HCT116 (cell line): ENCODE data around the gene TRIL. TPM values are rescaled to one million over a fixed set of nuclear protein-coding genes. Genes with fewer than 3 reads are reported as not detected.
A peak's percentile ranks its signal among the peaks of the same experiment; 100 is the strongest.

Experiments
- ATAC-seq: fragments of 200-7000 bp; cut with Tn5 transposase; 2 replicates; pipeline ENCODE4 v1.9.1; 2020; ENCODE audit warnings: mild to moderate bottlenecking, moderate library complexity
- BruUV-seq: library from RNA; stranded (reverse); fragments of 400-500 nt; replicated peaks from 2 replicates; lab custom pipeline; 2021; lab: Mats Ljungman, UMichigan
- CTCF ChIA-PET: fragments of 300-600 bp; sonication (Branson Sonifier 250); formaldehyde crosslinking; loops from one replicate; lab custom pipeline; 2021; ENCODE audit warnings: antibody characterized with exemption; lab: Charles Lee
- POLR2A ChIA-PET: fragments of 300-600, 350-600 bp; sonication (Branson Sonifier 250); formaldehyde crosslinking; loops from one replicate; lab custom pipeline; 2021; ENCODE audit warnings: antibody characterized with exemption; lab: Charles Lee
- RAD21 ChIA-PET, 2 experiments: fragments of 300-600 bp; sonication (Branson Sonifier 250); formaldehyde crosslinking; loops; one replicate each; lab custom pipeline; 2023; ENCODE audit warnings: low total read pairs in 2 of 2; ENCODE audit not compliant: uncharacterized antibody in 2 of 2, unreplicated experiment in 2 of 2, low non-redundant PET in 1 of 2; lab: Charles Lee
- DNase-seq: peaks from one replicate; pipeline ENCODE4 v3.0.0-alpha.2; 2010; ENCODE audit warnings: low read depth, low spot score
- H2AFZ ChIP-seq: fragments of 200-600 bp; shearing (Covaris generic), sonication (generic); 2 replicates; pipeline ENCODE4 v1.6.1; 2017; ENCODE audit warnings: low read depth, mixed run types, mixed read lengths, antibody characterized with exemption, low read length; ENCODE audit not compliant: poor library complexity, severe bottlenecking
- H3K27ac ChIP-seq: 2 replicates; pipeline ENCODE4 v1.5.1; 2012; ENCODE audit warnings: low read depth, low read length
- H3K27me3 ChIP-seq: fragments of 200-600 bp; sonication (generic); 2 replicates; pipeline ENCODE4 v1.6.1; 2016; ENCODE audit warnings: mixed run types, low read length, mixed read lengths; ENCODE audit not compliant: insufficient read depth
- H3K36me3 ChIP-seq, 2 experiments: fragments of 200-500 bp in 1 of 2; fragments of 200-600 bp in 1 of 2; sonication (Bioruptor generic) in 1 of 2; sonication (generic) in 1 of 2; 2 replicates each; pipeline versions ENCODE4 v1.5.1 to v1.6.1; 2014 to 2016; ENCODE audit warnings: low read length in 2 of 2, inconsistent platforms in 1 of 2, mixed read lengths in 1 of 2, mixed run types in 1 of 2; ENCODE audit not compliant: insufficient read depth in 2 of 2, control insufficient read depth in 1 of 2
- H3K4me1 ChIP-seq, 2 experiments: fragments of 200-600 bp in 1 of 2; sonication (generic) in 1 of 2; 2 replicates each; pipeline versions ENCODE4 v1.5.1 to v1.6.1; 2012 to 2017; ENCODE audit warnings: low read length in 2 of 2, inconsistent platforms in 1 of 2, mild to moderate bottlenecking in 1 of 2, mixed read lengths in 1 of 2, mixed run types in 1 of 2, moderate library complexity in 1 of 2; ENCODE audit not compliant: insufficient read depth in 2 of 2, control insufficient read depth in 1 of 2
- H3K4me2 ChIP-seq: fragments of 200-600 bp; sonication (generic); 2 replicates; pipeline ENCODE4 v1.6.1; 2017; ENCODE audit warnings: mixed run types, low read length, mixed read lengths
- H3K4me3 ChIP-seq, 2 experiments: fragments of 200-600 bp in 1 of 2; sonication (generic) in 1 of 2; replicated peaks in 1 of 2; 2 replicates each; pipeline ENCODE4 v1.5.1; 2011 to 2016; ENCODE audit warnings: low read length in 2 of 2, control low read depth in 1 of 2, low read depth in 1 of 2, mild to moderate bottlenecking in 1 of 2, mixed read lengths in 1 of 2, mixed run types in 1 of 2
- H3K79me2 ChIP-seq: fragments of 200-600 bp; sonication (generic); 2 replicates; pipeline ENCODE4 v1.6.1; 2017; ENCODE audit warnings: mild to moderate bottlenecking, mixed run types, low read length, moderate library complexity, mixed read lengths; ENCODE audit not compliant: insufficient read depth
- H3K9ac ChIP-seq: fragments of 200-600 bp; sonication (generic); 2 replicates; pipeline ENCODE4 v1.6.1; 2016; ENCODE audit warnings: low read length, mixed read lengths
- H3K9me2 ChIP-seq: fragments of 200-600 bp; sonication (generic), shearing (Covaris generic); 2 replicates; pipeline ENCODE4 v1.6.1; 2017; ENCODE audit warnings: mixed run types, mild to moderate bottlenecking, moderate library complexity; ENCODE audit not compliant: insufficient read depth
- H3K9me3 ChIP-seq, 2 experiments: fragments of 200-500 bp in 1 of 2; fragments of 200-600 bp in 1 of 2; sonication (Bioruptor generic) in 1 of 2; sonication (generic) in 1 of 2; 2 replicates each; pipeline ENCODE4 v1.6.1; 2014 to 2017; ENCODE audit warnings: low read length in 2 of 2, mixed read lengths in 2 of 2, inconsistent platforms in 1 of 2, low read depth in 1 of 2, mild to moderate bottlenecking in 1 of 2, mixed run types in 1 of 2, moderate library complexity in 1 of 2; ENCODE audit not compliant: control insufficient read depth in 1 of 2, insufficient read depth in 1 of 2
- H4K20me1 ChIP-seq: fragments of 200-600 bp; sonication (generic), shearing (Covaris generic); 2 replicates; pipeline ENCODE4 v1.6.1; 2017; ENCODE audit warnings: mixed run types, mild to moderate bottlenecking, moderate library complexity; ENCODE audit not compliant: insufficient read depth
- ATF3 ChIP-seq: IDR thresholded peaks from 2 replicates; pipeline ENCODE4 v1.6.1; 2012
- CBX3 ChIP-seq: IDR thresholded peaks from 2 replicates; pipeline ENCODE4 v1.6.1; 2012; ENCODE audit warnings: low read depth
- CTCF ChIP-seq, 3 experiments: fragments of 200-600 bp in 1 of 3; sonication (generic) in 1 of 3; IDR thresholded peaks in 2 of 3; conservative IDR thresholded peaks in 1 of 3; 2 replicates each; pipeline ENCODE4 v1.5.1; 2012 to 2017; ENCODE audit warnings: low read depth in 2 of 3, low read length in 2 of 3, antibody characterized with exemption in 1 of 3, borderline replicate concordance in 1 of 3, control low read depth in 1 of 3, mild to moderate bottlenecking in 1 of 3, mixed read lengths in 1 of 3, mixed run types in 1 of 3, moderate library complexity in 1 of 3; ENCODE audit not compliant: insufficient read depth in 1 of 3
- EGR1 ChIP-seq: IDR thresholded peaks from 2 replicates; pipeline ENCODE4 v1.6.1; 2012; ENCODE audit warnings: low read depth
- ELF1 ChIP-seq: IDR thresholded peaks from 2 replicates; pipeline ENCODE4 v1.6.1; 2012; ENCODE audit warnings: low read depth, borderline replicate concordance
- EZH2phosphoT487 ChIP-seq: fragments of 200-600 bp; IDR thresholded peaks from 2 replicates; pipeline ENCODE4 v1.6.1; 2018; ENCODE audit warnings: antibody characterized with exemption, borderline replicate concordance
- POLR2A ChIP-seq: IDR thresholded peaks from 2 replicates; pipeline ENCODE4 v1.7.0; 2011; ENCODE audit warnings: borderline replicate concordance; ENCODE audit not compliant: insufficient read depth, insufficient read length; ENCODE audit errors: extremely low read depth
- RAD21 ChIP-seq: IDR thresholded peaks from 2 replicates; pipeline ENCODE4 v1.6.1; 2012; ENCODE audit warnings: low read depth, mild to moderate bottlenecking
- REST ChIP-seq: IDR thresholded peaks from 2 replicates; pipeline ENCODE4 v1.6.1; 2012; ENCODE audit warnings: low read depth
- SIN3A ChIP-seq: IDR thresholded peaks from 2 replicates; pipeline ENCODE4 v1.6.1; 2012; ENCODE audit warnings: low read depth
- SP1 ChIP-seq: IDR thresholded peaks from 2 replicates; pipeline ENCODE4 v1.6.1; 2012; ENCODE audit warnings: low read depth
- SRF ChIP-seq: IDR thresholded peaks from 2 replicates; pipeline ENCODE4 v1.6.1; 2012; ENCODE audit warnings: low read depth
- YY1 ChIP-seq: IDR thresholded peaks from 2 replicates; pipeline ENCODE4 v1.6.1; 2011; ENCODE audit warnings: low read length, low read depth, moderate library complexity, mild to moderate bottlenecking; ENCODE audit not compliant: insufficient replicate concordance; ENCODE audit errors: extremely low read depth
- ZFX ChIP-seq: fragments of 450-650 bp; IDR thresholded peaks from 2 replicates; pipeline ENCODE4 v1.6.1; 2017
- ZNF274 ChIP-seq: fragments of 200-500 bp; sonication (Bioruptor generic); IDR thresholded peaks from 2 replicates; pipeline ENCODE4 v1.6.1; 2014; ENCODE audit warnings: mild to moderate bottlenecking, low read depth, low read length, inconsistent platforms
- intact Hi-C: fragments of 100-400 bp; cut with micrococcal nuclease; formaldehyde crosslinking; loops from 2 replicates; pipeline ENCODE4 v1.10.0; 2022
- total RNA-seq: library from RNA; stranded (reverse); gene quantifications from one replicate; pipeline ENCODE4 v1.2.1, GENCODE V29; 2021; ENCODE audit not compliant: unreplicated experiment

Gene TRIL
- total RNA-seq, 1 experiment from 2014 or later: not detected

- H3K9me2 ChIP-seq: no peaks in the 10 kb centered on the region
- TF ChIP-seq RAD21: peak; percentile 75
- no peak for TF ChIP-seq CBX3
- peak; percentile 79 to 83 (median 82) for TF ChIP-seq CTCF (IDR thresholded peaks at IDR 0.05 in 2 of 3, conservative IDR thresholded peaks at IDR 0.05 in 1 of 3; ENCODE audit: borderline replicate concordance in 1 of 3, insufficient read depth in 1 of 3, low read depth in 2 of 3, low read length in 2 of 3)
- ChIA-PET POLR2A (interaction anchor here (1.7 kb wide), 1 partner anchor 185 kb away, joined by 4 read pairs; no protein-coding TSS in a partner anchor), CTCF (interaction anchor here (0.5 to 9.6 kb wide), 37 partner anchors 9 to 1140 kb away, joined by 3 to 356 read pairs (median 4); no protein-coding TSS in a partner anchor), RAD21 (interaction anchor here (1.0 to 2.6 kb wide), 5 partner anchors 122 to 487 kb away, joined by 3 to 17 read pairs (median 11); no protein-coding TSS in a partner anchor)
- H3K27ac ChIP-seq: no peak overlapping the region
- intact Hi-C loops: loop anchor here (1.0 to 5.0 kb wide), 6 partner anchors 180 to 1140 kb away; no protein-coding TSS in a partner anchor
- peak overlapping the region; percentile 38 for H3K4me2 ChIP-seq
- no peak overlapping the region for H3K4me3 ChIP-seq
- peak; percentile 96 for ATAC-seq
- no peak overlapping the region for H3K9ac ChIP-seq
- H3K36me3 ChIP-seq: no peaks in the 10 kb centered on the region
- H3K27me3 ChIP-seq: no peaks in the 10 kb centered on the region
- peak; percentile 67 for DNase-seq
- no peaks in the 10 kb centered on the region for H3K79me2 ChIP-seq
- peaks cover 5 to 10% of the 10 kb centered on the region in 2 experiments; a peak in 3 of 4 replicates for H3K4me1 ChIP-seq
- BruUV-seq: no TSS peak
- no peaks in the 10 kb centered on the region for H4K20me1 ChIP-seq
- H3K9me3 ChIP-seq: no peaks in the 10 kb centered on the region
- H2AFZ ChIP-seq: peak overlapping the region; percentile 90
Measured at GRCh38 chr7:28921822-28922221, 36.3 kb downstream of the TRIL start.

- ChIA-PET RAD21 (interaction anchor here in 1 of 2 experiments (2.1 kb wide), 1 partner anchor 186 kb away, joined by 17 read pairs; no protein-coding TSS in a partner anchor), POLR2A (no interaction called here), CTCF (interaction anchor here (1.1 to 9.6 kb wide), 6 partner anchors 15 to 623 kb away, joined by 3 to 356 read pairs (median 16); no protein-coding TSS in a partner anchor)
- ATAC-seq (no peak), DNase-seq (no peak)
- H3K27ac ChIP-seq: no peak overlapping the region
- no peaks in the 10 kb centered on the region for H4K20me1 ChIP-seq
- no peak overlapping the region for H2AFZ ChIP-seq
- intact Hi-C loops: loop anchor here (5.0 kb wide), 1 partner anchor 1142 kb away; no protein-coding TSS in a partner anchor
- no peaks in the 10 kb centered on the region for H3K36me3 ChIP-seq
- no peaks in the 10 kb centered on the region for H3K9me2 ChIP-seq
- no peaks in the 10 kb centered on the region for H3K9me3 ChIP-seq
- H3K4me1 ChIP-seq: peaks cover 3 to 5% of the 10 kb centered on the region in 2 experiments; a peak in 3 of 4 replicates
- H3K27me3 ChIP-seq: no peaks in the 10 kb centered on the region
- H3K79me2 ChIP-seq: no peaks in the 10 kb centered on the region
- no peak overlapping the region for H3K4me2 ChIP-seq
- H3K9ac ChIP-seq: no peak overlapping the region
- no peak overlapping the region for H3K4me3 ChIP-seq
- BruUV-seq: no TSS peak
- TF ChIP-seq ZNF274: no peak
- no peak for TF ChIP-seq SRF
- TF ChIP-seq SP1: no peak
- no peak for TF ChIP-seq SIN3A
- TF ChIP-seq REST: no peak
- no peak for TF ChIP-seq ELF1
- TF ChIP-seq POLR2A: no peak
- TF ChIP-seq YY1: no peak
- TF ChIP-seq EZH2phosphoT487: no peak
- no peak for TF ChIP-seq CBX3
- no peak for TF ChIP-seq ATF3
- no peak for TF ChIP-seq ZFX
- TF ChIP-seq EGR1: no peak
Measured at GRCh38 chr7:28920424-28920823, 37.7 kb downstream of the TRIL start.
